Spleen (tissue), 7 donors: ENCODE results near the gene P2RX6.

ENCODE experiments used
- CTCF ChIP-seq, 11 experiments: fragments of 200-600 bp in 7 of 11; fragments of 450-650 bp in 4 of 11; sonication (generic) in 4 of 11; IDR thresholded peaks in 8 of 11; conservative IDR thresholded peaks in 3 of 11; 1 replicate in 7 of 11; 2 replicates in 4 of 11; pipeline versions ENCODE4 v1.4.0 to v1.8.0; 2016 to 2021; ENCODE audit warnings: antibody characterized with exemption in 11 of 11, inconsistent platforms in 4 of 11, mild to moderate bottlenecking in 1 of 11
- POLR2A ChIP-seq, 3 donors: fragments of 450-650 bp; IDR thresholded peaks; one replicate each; pipeline ENCODE4 v1.5.1; 2017; ENCODE audit warnings: antibody characterized with exemption in 3 of 3, mild to moderate bottlenecking in 1 of 3
- POLR2AphosphoS5 ChIP-seq, 3 donors: sonication (generic); formaldehyde crosslinking; IDR thresholded peaks; one replicate each; pipeline ENCODE4 v1.5.1; 2017; ENCODE audit warnings: antibody characterized with exemption in 3 of 3
- donor health status: DM: no; HTN: no; CAD: no; lungs with moderate emphysema.
- donor health status: DM: no; HTN: no; CAD: no.
- donor health status: DM: no; HTN: no; CAD: no.

- TF ChIP-seq CTCF (IDR thresholded peaks at IDR 0.05 in 8 of 11, conservative IDR thresholded peaks at IDR 0.05 in 3 of 11) (no peak), POLR2A (IDR thresholded peaks at IDR 0.05) (no peak), POLR2AphosphoS5 (IDR thresholded peaks at IDR 0.05) (no peak)
Measured at GRCh38 chr22:21067075-21067900, 52.3 kb downstream of the P2RX6 start.
